SK-N-MC (cell line): Measurements from ENCODE around the gene CEP192.
"Not testable (repeated sequence)": the region's sequence is repeated elsewhere in the genome, so short reads cannot be mapped to it uniquely, and the experiment has no call there.

Experiments
- DNase-seq: peaks from one replicate; pipeline ENCODE4 v3.0.0-alpha.2; 2011; ENCODE audit warnings: low read depth, low spot score
- H3K27ac ChIP-seq: fragments of 200-600 bp; sonication (generic); 2 replicates; pipeline ENCODE4 v1.5.1; 2016; ENCODE audit warnings: mixed run types
- H3K36me3 ChIP-seq: fragments of 200-600 bp; sonication (generic); 2 replicates; pipeline ENCODE4 v1.6.1; 2017; ENCODE audit warnings: antibody characterized with exemption, low read length, mixed read lengths; ENCODE audit not compliant: insufficient read depth
- H3K4me3 ChIP-seq: fragments of 200-600 bp; sonication (generic); 2 replicates; pipeline ENCODE4 v1.5.1; 2016
- H3K9ac ChIP-seq: fragments of 200-600 bp; sonication (generic); 2 replicates; pipeline ENCODE4 v1.8.0; 2017; ENCODE audit warnings: mixed run types, mixed read lengths; ENCODE audit not compliant: insufficient read length
- H3K9me3 ChIP-seq: fragments of 200-600 bp; sonication (generic); 2 replicates; pipeline ENCODE4 v1.6.1; 2017; ENCODE audit warnings: low read depth, mild to moderate bottlenecking, antibody characterized with exemption, low read length, moderate library complexity, mixed read lengths
- EZH2 ChIP-seq: fragments of 200-600 bp; sonication (generic); IDR thresholded peaks from one replicate; pipeline ENCODE4 v1.6.1; 2017; ENCODE audit warnings: antibody characterized with exemption
- FOXP2 ChIP-seq: optimal IDR thresholded peaks from 2 replicates; pipeline ENCODE3; 2011; ENCODE audit warnings: mild to moderate bottlenecking, moderate library complexity; ENCODE audit not compliant: insufficient read depth; ENCODE audit errors: extremely low read length, control extremely low read depth
- POLR2AphosphoS5 ChIP-seq: IDR thresholded peaks from 2 replicates; pipeline ENCODE4 v1.6.1; 2012; ENCODE audit warnings: mild to moderate bottlenecking, low read depth, low read length, borderline replicate concordance

Gene CEP192

GRCh38 chr18:13067124-13067523 is 76.0 kb downstream of the CEP192 start:
- DNase-seq = no peak
- no peak overlapping the region for H3K27ac ChIP-seq
- no peak overlapping the region for H3K9ac ChIP-seq
- no peak for TF ChIP-seq EZH2
- no peak for TF ChIP-seq FOXP2
- no peak for TF ChIP-seq POLR2AphosphoS5
- H3K36me3 ChIP-seq = peaks cover 71% of the 10 kb centered on the region
- no peak overlapping the region for H3K4me3 ChIP-seq
- H3K9me3 ChIP-seq = no peaks in the 10 kb centered on the region

- H3K4me3 ChIP-seq = no peak overlapping the region
- peaks cover 72% of the 10 kb centered on the region for H3K36me3 ChIP-seq
- TF ChIP-seq EZH2 (no peak), POLR2AphosphoS5 (no peak), FOXP2 (no peak)
- no peak overlapping the region for H3K27ac ChIP-seq
- H3K9me3 ChIP-seq = no peaks in the 10 kb centered on the region
- no peak for DNase-seq
- H3K9ac ChIP-seq = no peak overlapping the region
Measured at GRCh38 chr18:13067966-13068365, 76.8 kb downstream of the CEP192 start.

- TF ChIP-seq POLR2AphosphoS5 (no peak), FOXP2 (no peak), EZH2 (no peak)
- DNase-seq = no peak
- Histone ChIP-seq H3K36me3 (peaks cover 86% of the 10 kb centered on the region), H3K9me3 (no peaks in the 10 kb centered on the region), H3K27ac (no peak overlapping the region), H3K4me3 (no peak overlapping the region), H3K9ac (no peak overlapping the region)
Measured at GRCh38 chr18:13070460-13070859, 79.3 kb downstream of the CEP192 start.

- Histone ChIP-seq H3K27ac (no peak overlapping the region), H3K36me3 (peaks cover 49% of the 10 kb centered on the region), H3K9me3 (no peaks in the 10 kb centered on the region), H3K4me3 (no peak overlapping the region), H3K9ac (no peak overlapping the region)
- TF ChIP-seq FOXP2 (no peak), POLR2AphosphoS5 (no peak), EZH2 (no peak)
- no peak for DNase-seq
Measured at GRCh38 chr18:13076886-13077285, 85.7 kb downstream of the CEP192 start.

- H3K4me3 ChIP-seq = no peak overlapping the region
- no peak for DNase-seq
- no peak overlapping the region for H3K27ac ChIP-seq
- TF ChIP-seq FOXP2 = no peak
- no peak for TF ChIP-seq EZH2
- no peak for TF ChIP-seq POLR2AphosphoS5
- H3K9ac ChIP-seq = no peak overlapping the region
- peaks cover 44% of the 10 kb centered on the region for H3K36me3 ChIP-seq
- no peaks in the 10 kb centered on the region for H3K9me3 ChIP-seq
Measured at GRCh38 chr18:13077473-13077872, 86.3 kb downstream of the CEP192 start.

- H3K4me3 ChIP-seq, H3K9me3 ChIP-seq, DNase-seq, H3K27ac ChIP-seq, H3K9ac ChIP-seq: not testable (repeated sequence)
- H3K36me3 ChIP-seq = peaks cover 38% of the 10 kb centered on the region
Measured at GRCh38 chr18:13078065-13078464, 86.9 kb downstream of the CEP192 start.

GRCh38 chr18:13086906-13087305 is 95.7 kb downstream of the CEP192 start:
- no peak for DNase-seq
- no peak overlapping the region for H3K9ac ChIP-seq
- no peaks in the 10 kb centered on the region for H3K9me3 ChIP-seq
- H3K36me3 ChIP-seq = peaks cover 44% of the 10 kb centered on the region
- H3K4me3 ChIP-seq = no peak overlapping the region
- no peak overlapping the region for H3K27ac ChIP-seq
- TF ChIP-seq FOXP2 = no peak
- no peak for TF ChIP-seq POLR2AphosphoS5
- no peak for TF ChIP-seq EZH2

GRCh38 chr18:13095466-13095865 is 104.3 kb downstream of the CEP192 start:
- no peaks in the 10 kb centered on the region for H3K9me3 ChIP-seq
- H3K27ac ChIP-seq = no peak overlapping the region
- TF ChIP-seq FOXP2 = no peak
- no peak for TF ChIP-seq POLR2AphosphoS5
- no peak for TF ChIP-seq EZH2
- H3K36me3 ChIP-seq = peaks cover 58% of the 10 kb centered on the region
- no peak overlapping the region for H3K9ac ChIP-seq
- DNase-seq = no peak
- no peak overlapping the region for H3K4me3 ChIP-seq

- Histone ChIP-seq H3K9ac (no peak overlapping the region), H3K36me3 (peaks cover 58% of the 10 kb centered on the region), H3K27ac (no peak overlapping the region), H3K9me3 (no peaks in the 10 kb centered on the region), H3K4me3 (no peak overlapping the region)
- DNase-seq = no peak
- no peak for TF ChIP-seq POLR2AphosphoS5
- TF ChIP-seq EZH2 = no peak
- TF ChIP-seq FOXP2 = no peak
Measured at GRCh38 chr18:13096232-13096631, 105.1 kb downstream of the CEP192 start.

- DNase-seq = no peak
- TF ChIP-seq POLR2AphosphoS5 = no peak
- no peak for TF ChIP-seq EZH2
- no peak for TF ChIP-seq FOXP2
- no peak overlapping the region for H3K9ac ChIP-seq
- no peak overlapping the region for H3K27ac ChIP-seq
- H3K4me3 ChIP-seq = no peak overlapping the region
- H3K9me3 ChIP-seq = no peaks in the 10 kb centered on the region
- H3K36me3 ChIP-seq = peaks cover 60% of the 10 kb centered on the region
Measured at GRCh38 chr18:13096719-13097118, 105.6 kb downstream of the CEP192 start.

- peaks cover 69% of the 10 kb centered on the region for H3K36me3 ChIP-seq
- not testable (repeated sequence) for H3K27ac ChIP-seq, H3K9me3 ChIP-seq, DNase-seq, H3K4me3 ChIP-seq, H3K9ac ChIP-seq
Measured at GRCh38 chr18:13098104-13098503, 106.9 kb downstream of the CEP192 start.
